Body of pancreas (tissue), 4 donors: ENCODE results near the gene POLN.

Source experiments
- CTCF ChIP-seq, 7 experiments: fragments of 450-650 bp in 4 of 7; fragments of 200-600 bp in 3 of 7; sonication (generic) in 3 of 7; IDR thresholded peaks; one replicate each; pipeline ENCODE4 v1.5.1; 2016 to 2019; ENCODE audit warnings: antibody characterized with exemption in 7 of 7
- POLR2A ChIP-seq, 3 donors: fragments of 450-650 bp; IDR thresholded peaks; one replicate each; pipeline ENCODE4 v1.6.1; 2016; ENCODE audit warnings: antibody characterized with exemption in 3 of 3, mild to moderate bottlenecking in 2 of 3

- no peak for TF ChIP-seq CTCF (IDR thresholded peaks at IDR 0.05)
- TF ChIP-seq POLR2A (IDR thresholded peaks at IDR 0.05), result no peak
Measured at GRCh38 chr4:2138846-2139500, 102.9 kb downstream of the POLN start.
